ENCODE data around the gene CSAG2. TPM values are rescaled to one million over a fixed set of nuclear protein-coding genes. Genes with fewer than 3 reads are reported as not detected.
"Not testable (repeated sequence)": the region's sequence is repeated elsewhere in the genome, so short reads cannot be mapped to it uniquely, and the experiment has no call there.

The CSAG2 gene
- total RNA-seq, 1 donor from 2014 or later: not detected

- Histone ChIP-seq H3K4me1 (no peaks in the 10 kb centered on the region), H3K36me3 (no peaks in the 10 kb centered on the region), H3K27me3 (ENCODE audit: low read depth) (no peaks in the 10 kb centered on the region), H3K4me3 (no peak within 1 kb of the TSS), H3K27ac (no peak within 1 kb of the TSS), H3K9me3 (no peaks in the 10 kb centered on the region)
- DNase-seq (no peak), ATAC-seq (no peak)
- intact Hi-C loops (cut with DNase I): no loop called here
- TF ChIP-seq CTCF (IDR thresholded peaks at IDR 0.05): no peak
These were observed 24.3 kb upstream of the CSAG2 start, which contains the start of the genes CSAG1 and MAGEA12 for GRCh38 chrX:152733261-152733975. CSAG1 (minus strand) TSS chrX:152733721; CDS start chrX:152732460, 1,261 bp downstream. MAGEA12 (plus strand) TSS chrX:152733757; CDS start chrX:152736162, 2,405 bp downstream.

GRCh38 chrX:152725409-152725808 lies 16.3 kb upstream of the CSAG2 start:
- no peak overlapping the region for H3K4me3 ChIP-seq
- no peak overlapping the region for H3K27ac ChIP-seq
- intact Hi-C loops (cut with DNase I): no loop called here
- TF ChIP-seq CTCF (IDR thresholded peaks at IDR 0.05): no peak
- no peaks in the 10 kb centered on the region for H3K4me1 ChIP-seq
- no peaks in the 10 kb centered on the region for H3K27me3 ChIP-seq (ENCODE audit: low read depth)
- no peaks in the 10 kb centered on the region for H3K36me3 ChIP-seq
- DNase-seq (no peak), ATAC-seq (no peak)
- H3K9me3 ChIP-seq: no peaks in the 10 kb centered on the region

GRCh38 chrX:152713815-152714787 lies 5.0 kb upstream of the CSAG2 start, which contains the start of gene MAGEA2B:
MAGEA2B (plus strand) TSS chrX:152714628; CDS start chrX:152717107, 2,479 bp downstream.
- ATAC-seq; DNase-seq; H3K4me3 ChIP-seq; H3K4me1 ChIP-seq; H3K27ac ChIP-seq; H3K9me3 ChIP-seq; H3K27me3 ChIP-seq (ENCODE audit: low read depth); intact Hi-C loops (cut with DNase I); H3K36me3 ChIP-seq: not testable (repeated sequence)

- H3K36me3 ChIP-seq; H3K27me3 ChIP-seq (ENCODE audit: low read depth); DNase-seq; intact Hi-C loops (cut with DNase I); H3K4me1 ChIP-seq; H3K4me3 ChIP-seq; H3K9me3 ChIP-seq; H3K27ac ChIP-seq; ATAC-seq: not testable (repeated sequence)
These were observed 4.1 kb upstream of the CSAG2 start for GRCh38 chrX:152713195-152713594.

GRCh38 chrX:152706500-152706899 lies 2.6 kb downstream of the CSAG2 start:
- H3K36me3 ChIP-seq; ATAC-seq; H3K4me3 ChIP-seq; H3K27ac ChIP-seq; DNase-seq; H3K9me3 ChIP-seq; intact Hi-C loops (cut with DNase I); H3K27me3 ChIP-seq (ENCODE audit: low read depth); H3K4me1 ChIP-seq: not testable (repeated sequence)

- H3K27ac ChIP-seq; intact Hi-C loops (cut with DNase I); H3K36me3 ChIP-seq; ATAC-seq; H3K4me3 ChIP-seq; H3K27me3 ChIP-seq (ENCODE audit: low read depth); DNase-seq; H3K4me1 ChIP-seq; H3K9me3 ChIP-seq: not testable (repeated sequence)
These were observed 8.7 kb downstream of the CSAG2 start for GRCh38 chrX:152700390-152700789.

- H3K4me3 ChIP-seq; H3K4me1 ChIP-seq; ATAC-seq; H3K36me3 ChIP-seq; H3K9me3 ChIP-seq; intact Hi-C loops (cut with DNase I); DNase-seq; H3K27ac ChIP-seq; H3K27me3 ChIP-seq (ENCODE audit: low read depth): not testable (repeated sequence)
These were observed 10.8 kb downstream of the CSAG2 start, which contains the start of gene MAGEA3 for GRCh38 chrX:152697952-152698931. MAGEA3 (plus strand) TSS chrX:152698794; CDS start chrX:152700833, 2,039 bp downstream.

GRCh38 chrX:152681012-152681411 lies 28.1 kb downstream of the CSAG2 start:
- H3K4me3 ChIP-seq; H3K4me1 ChIP-seq; H3K27ac ChIP-seq; DNase-seq; H3K36me3 ChIP-seq; intact Hi-C loops (cut with DNase I); H3K27me3 ChIP-seq (ENCODE audit: low read depth); H3K9me3 ChIP-seq: not testable (repeated sequence)
- ATAC-seq: peak in 1 of 2 donors; percentile 46

GRCh38 chrX:152674652-152675051 lies 34.4 kb downstream of the CSAG2 start:
- ATAC-seq; H3K4me3 ChIP-seq; H3K4me1 ChIP-seq; DNase-seq; H3K27me3 ChIP-seq (ENCODE audit: low read depth); H3K27ac ChIP-seq; intact Hi-C loops (cut with DNase I); H3K9me3 ChIP-seq; H3K36me3 ChIP-seq: not testable (repeated sequence)

Measured in lower lobe of right lung (tissue), 2 donors.